ENCODE results near the gene ALK.

GRCh38 chr2:29657674-29658073 lies 263.7 kb downstream of the ALK start:
- TF ChIP-seq FOXJ3 (CRISPR knock-in tag; IDR thresholded peaks at IDR 0.05) (no peak), REST (IDR thresholded peaks at IDR 0.05; ENCODE audit: low read depth, low read length) (no peak)
- TF ChIP-seq, protein P1, sequence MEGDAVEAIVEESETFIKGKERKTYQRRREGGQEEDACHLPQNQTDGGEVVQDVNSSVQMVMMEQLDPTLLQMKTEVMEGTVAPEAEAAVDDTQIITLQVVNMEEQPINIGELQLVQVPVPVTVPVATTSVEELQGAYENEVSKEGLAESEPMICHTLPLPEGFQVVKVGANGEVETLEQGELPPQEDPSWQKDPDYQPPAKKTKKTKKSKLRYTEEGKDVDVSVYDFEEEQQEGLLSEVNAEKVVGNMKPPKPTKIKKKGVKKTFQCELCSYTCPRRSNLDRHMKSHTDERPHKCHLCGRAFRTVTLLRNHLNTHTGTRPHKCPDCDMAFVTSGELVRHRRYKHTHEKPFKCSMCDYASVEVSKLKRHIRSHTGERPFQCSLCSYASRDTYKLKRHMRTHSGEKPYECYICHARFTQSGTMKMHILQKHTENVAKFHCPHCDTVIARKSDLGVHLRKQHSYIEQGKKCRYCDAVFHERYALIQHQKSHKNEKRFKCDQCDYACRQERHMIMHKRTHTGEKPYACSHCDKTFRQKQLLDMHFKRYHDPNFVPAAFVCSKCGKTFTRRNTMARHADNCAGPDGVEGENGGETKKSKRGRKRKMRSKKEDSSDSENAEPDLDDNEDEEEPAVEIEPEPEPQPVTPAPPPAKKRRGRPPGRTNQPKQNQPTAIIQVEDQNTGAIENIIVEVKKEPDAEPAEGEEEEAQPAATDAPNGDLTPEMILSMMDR (IDR thresholded peaks at IDR 0.05), result no peak
